ENCODE results near the gene CPOX.

CPOX gene

DNA sequence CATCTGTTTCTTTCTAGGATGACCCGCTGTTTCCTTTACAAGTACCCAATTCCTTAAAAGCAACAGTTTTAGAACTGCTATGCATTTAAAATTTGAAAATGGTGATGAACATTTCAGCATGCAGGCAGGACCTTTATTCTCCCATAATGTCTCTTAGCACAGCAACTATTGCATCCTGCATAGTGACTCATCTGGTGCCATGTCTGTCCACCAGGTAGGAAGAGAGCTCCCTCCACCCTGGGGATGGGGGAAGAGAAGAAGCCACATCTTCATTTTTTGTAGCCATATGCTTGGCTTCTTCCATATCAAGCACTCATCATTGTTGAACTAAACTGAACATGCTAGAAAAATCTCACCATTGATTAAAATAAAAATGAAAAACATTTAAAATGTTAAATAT lies 51.7 kb downstream of the CPOX start:
- no peak for DNase-seq (ENCODE audit: low read depth in 2 of 2, low spot score in 1 of 2)

DNA sequence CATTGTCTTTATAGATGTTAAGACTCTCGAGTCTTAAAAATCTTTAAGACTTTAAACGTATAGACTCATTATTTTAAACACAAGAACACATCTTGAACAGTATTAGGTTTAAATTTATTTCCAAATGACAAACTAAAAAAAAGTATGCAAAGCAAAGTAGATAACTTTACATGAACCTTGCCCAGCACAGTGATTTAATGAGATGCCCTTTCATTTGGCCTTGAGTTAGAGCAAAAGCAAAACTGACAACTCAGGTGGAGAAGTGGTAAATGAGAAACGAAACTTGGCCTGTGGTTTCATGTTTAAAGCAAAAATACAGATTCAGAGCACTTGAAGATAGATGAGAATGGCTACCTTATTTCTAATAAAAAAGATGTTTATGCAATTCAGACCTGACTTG lies 53.1 kb downstream of the CPOX start:
- no peak for DNase-seq (ENCODE audit: low read depth in 2 of 2, low spot score in 1 of 2)

DNA sequence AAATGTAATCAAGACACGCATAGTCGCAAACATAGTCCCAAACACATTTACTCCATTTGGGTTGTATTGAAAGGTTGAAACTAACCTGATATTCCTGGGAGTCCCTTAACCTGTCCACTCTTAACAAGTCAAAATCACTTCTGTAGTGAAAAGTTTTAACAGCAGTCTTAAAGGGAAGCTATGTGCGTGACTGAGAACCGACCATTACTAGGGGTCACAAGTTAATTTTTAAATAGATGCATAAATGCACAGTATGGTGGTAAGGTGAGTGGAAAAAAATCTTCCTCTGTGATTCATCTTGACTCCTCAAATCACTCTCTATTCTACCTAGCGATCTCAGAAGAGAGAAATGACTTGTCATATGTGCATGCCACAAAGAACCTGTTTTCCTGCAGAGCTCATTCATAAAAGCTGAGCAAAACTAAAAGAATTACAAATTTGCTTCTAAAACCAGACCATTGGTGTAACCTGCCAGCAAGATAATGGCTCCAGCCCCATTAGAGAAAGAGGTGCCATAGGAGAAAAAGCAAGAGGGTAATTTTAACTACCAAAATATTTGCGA lies 56.9 kb downstream of the CPOX start:
- DNase-seq (ENCODE audit: low read depth in 2 of 2, low spot score in 1 of 2) = no peak

DNA sequence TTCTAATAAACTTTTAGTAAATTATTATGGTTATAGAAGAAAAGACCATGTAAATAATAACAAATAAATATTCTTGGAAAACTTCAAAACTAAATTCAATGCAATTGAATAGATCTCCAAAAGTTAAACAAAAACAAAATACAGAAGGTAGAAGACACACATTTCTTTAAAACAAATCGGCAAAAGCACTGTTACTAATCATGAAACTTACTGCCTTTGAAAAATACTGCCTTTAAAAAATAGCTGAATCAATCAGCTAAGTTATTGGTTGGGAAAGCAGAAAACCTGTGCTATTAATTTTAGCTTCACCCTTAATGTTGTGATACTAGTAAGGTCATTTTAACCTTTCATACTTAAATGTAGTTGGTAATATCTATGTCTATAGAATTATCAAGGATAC lies 58.7 kb downstream of the CPOX start:
- DNase-seq (ENCODE audit: low read depth in 2 of 2, low spot score in 1 of 2) = no peak

DNA sequence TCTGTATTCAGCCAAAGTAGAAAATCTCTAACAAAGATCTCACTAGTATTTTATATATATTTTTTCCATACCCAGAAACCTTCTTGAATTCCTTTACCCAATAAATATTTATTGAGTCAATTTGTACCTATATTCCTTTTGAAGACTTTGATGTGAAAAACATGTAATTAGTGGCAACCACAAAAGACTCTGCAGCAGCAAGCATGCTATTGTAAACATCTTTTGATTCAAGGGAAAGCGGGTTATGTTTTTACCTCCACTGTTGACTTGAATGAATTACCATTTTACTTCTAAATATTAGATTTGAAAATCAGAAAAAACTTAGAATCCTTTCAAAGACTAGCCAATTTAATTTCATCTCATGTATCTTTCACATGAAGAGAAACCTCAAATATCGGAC lies 59.2 kb downstream of the CPOX start:
- no peak for DNase-seq (ENCODE audit: low read depth in 2 of 2, low spot score in 1 of 2)

DNA sequence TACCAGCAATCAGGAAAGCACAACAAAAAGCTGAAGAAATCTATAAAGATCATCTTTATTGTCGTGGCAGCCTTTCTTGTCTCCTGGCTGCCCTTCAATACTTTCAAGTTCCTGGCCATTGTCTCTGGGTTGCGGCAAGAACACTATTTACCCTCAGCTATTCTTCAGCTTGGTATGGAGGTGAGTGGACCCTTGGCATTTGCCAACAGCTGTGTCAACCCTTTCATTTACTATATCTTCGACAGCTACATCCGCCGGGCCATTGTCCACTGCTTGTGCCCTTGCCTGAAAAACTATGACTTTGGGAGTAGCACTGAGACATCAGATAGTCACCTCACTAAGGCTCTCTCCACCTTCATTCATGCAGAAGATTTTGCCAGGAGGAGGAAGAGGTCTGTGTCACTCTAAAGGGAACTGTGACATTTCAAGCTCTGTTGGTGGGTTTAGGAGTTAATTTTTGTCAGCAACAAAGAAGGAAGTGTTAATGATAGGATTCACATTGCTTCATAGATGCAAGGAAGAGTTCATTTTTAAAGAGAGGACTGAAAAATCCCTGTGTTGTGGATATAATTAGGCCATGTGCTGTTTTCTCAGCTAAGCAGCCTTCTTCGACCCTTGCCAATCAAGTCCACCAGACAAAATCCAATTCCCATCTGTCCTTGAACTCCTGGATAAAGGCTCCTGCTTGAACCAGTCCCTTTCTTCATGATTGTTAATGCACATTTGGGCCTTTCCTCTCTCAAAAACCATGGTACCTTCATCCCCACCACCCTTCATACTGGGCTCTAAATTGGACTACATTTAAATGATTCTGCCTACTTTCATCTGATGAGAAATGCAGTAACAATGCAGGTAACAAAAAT lies 60.5 kb downstream of the CPOX start:
- DNase-seq (ENCODE audit: low read depth in 2 of 2, low spot score in 1 of 2) = no peak

DNA sequence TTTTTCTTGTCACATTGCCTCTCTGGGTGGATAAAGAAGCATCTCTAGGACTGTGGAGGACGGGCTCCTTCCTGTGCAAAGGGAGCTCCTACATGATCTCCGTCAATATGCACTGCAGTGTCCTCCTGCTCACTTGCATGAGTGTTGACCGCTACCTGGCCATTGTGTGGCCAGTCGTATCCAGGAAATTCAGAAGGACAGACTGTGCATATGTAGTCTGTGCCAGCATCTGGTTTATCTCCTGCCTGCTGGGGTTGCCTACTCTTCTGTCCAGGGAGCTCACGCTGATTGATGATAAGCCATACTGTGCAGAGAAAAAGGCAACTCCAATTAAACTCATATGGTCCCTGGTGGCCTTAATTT lies 61.2 kb downstream of the CPOX start:
- no peak for DNase-seq (ENCODE audit: low read depth in 2 of 2, low spot score in 1 of 2)

DNA sequence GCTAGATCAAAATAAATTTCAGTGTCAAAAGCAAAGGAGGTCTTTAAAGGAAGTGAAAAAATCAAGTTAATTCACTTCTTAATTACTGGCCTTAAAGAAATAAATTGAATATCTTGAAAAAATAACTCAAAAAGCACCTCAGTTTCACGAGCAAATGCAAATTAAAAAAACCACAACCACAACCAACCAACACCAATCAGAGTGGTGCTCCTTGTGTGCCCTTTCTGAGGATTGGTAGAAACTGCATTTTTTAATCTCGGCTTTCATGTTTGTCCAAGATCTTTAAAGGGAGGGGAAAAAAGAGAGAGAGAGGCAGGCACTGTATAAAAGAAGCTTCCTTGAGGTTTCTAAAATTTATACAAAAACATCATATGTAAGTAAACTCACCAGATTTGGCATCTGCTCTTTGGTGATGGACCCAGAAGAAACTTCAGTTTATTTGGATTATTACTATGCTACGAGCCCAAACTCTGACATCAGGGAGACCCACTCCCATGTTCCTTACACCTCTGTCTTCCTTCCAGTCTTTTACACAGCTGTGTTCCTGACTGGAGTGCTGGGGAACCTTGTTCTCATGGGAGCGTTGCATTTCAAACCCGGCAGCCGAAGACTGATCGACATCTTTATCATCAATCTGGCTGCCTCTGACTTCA lies 61.7 kb downstream of the CPOX start, which contains the start of gene GPR15:
Gene GPR15 (plus strand): TSS at position 357 of the 653 bp plus-strand sequence. CDS start 56 bp downstream, at position 413.
- DNase-seq (ENCODE audit: low read depth in 2 of 2, low spot score in 1 of 2) = no peak

DNA sequence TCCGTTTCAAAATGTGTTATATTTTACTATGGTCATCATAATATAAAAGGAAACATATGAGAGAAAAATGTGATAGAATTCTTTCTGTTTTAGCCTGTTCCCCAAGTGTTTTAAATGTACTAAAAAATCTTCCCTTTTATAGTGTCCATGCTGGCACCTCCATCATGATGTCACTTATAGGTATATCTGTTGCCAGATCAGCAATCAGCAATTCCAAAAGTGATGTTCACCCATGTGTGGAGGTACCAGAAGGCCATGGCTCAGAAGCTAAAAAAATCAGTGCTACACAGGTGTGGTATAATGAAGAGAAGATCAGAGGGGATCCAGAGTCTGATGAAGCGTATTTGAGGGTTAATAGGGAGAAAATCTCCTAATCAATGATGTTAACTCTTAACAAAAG lies 62.7 kb downstream of the CPOX start:
- no peak for DNase-seq (ENCODE audit: low read depth in 2 of 2, low spot score in 1 of 2)

DNA sequence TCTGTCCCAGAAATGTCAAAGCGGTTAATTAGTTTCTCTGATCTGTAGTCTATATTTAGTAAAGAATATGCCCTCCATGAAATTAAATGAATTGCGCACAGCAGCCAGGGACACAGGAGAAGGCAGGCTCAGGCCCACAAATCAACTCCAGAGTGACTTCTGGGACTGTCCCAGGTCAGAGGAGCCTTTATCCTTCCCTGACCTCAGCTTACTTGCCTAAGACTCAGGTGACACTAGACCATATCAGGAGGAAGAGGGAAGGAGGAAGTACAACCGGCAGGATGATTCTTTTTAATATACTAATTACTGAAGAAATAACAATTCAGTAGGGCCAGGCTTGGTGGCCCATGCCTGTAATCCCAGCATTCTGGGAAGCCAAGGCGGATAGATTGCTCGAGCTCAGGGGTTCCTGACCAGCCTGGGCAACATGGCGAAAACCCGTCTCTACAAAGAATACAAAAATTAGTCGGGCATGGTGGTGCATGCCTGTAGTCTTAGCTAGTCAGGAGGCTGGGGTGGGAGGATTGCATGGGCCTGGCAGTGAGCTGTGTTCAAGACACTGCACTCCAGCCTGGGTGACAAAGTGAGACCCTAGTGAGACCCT lies 63.5 kb downstream of the CPOX start:
- DNase-seq (ENCODE audit: low read depth in 2 of 2, low spot score in 1 of 2) = no peak
